Thoracic aorta endothelial cell (primary cell): ENCODE measurements around the gene CRABP1. TPM values are rescaled to one million over a fixed set of nuclear protein-coding genes. Genes with fewer than 3 reads are reported as not detected.

Experiments used
- small RNA-seq: library from RNA; depleted of rRNA; stranded (forward); fragments of <200 nt; gene quantifications from one replicate; pipeline ENCODE3, GENCODE V24; 2012
- total RNA-seq: library from RNA; depleted of rRNA; stranded (reverse); fragments of >200 nt; gene quantifications from 2 replicates; pipeline ENCODE4 v1.2.3, GENCODE V29; 2012

CRABP1 gene
- not detected in 2 replicates for total RNA-seq

GRCh38 chr15:78340231-78341056, at the start of gene CRABP1:
Gene CRABP1, plus strand, starts transcription at chr15:78340353. Its CDS starts 76 bp downstream, at chr15:78340429.

GRCh38 chr15:78299101-78299930, 40.8 kb upstream of the CRABP1 start, which contains the start of gene SKIC8:
Gene SKIC8, minus strand, starts transcription at chr15:78299609. Its CDS starts 3,923 bp downstream, at chr15:78295686.

Small RNA genes within 50 kb of the gene (small RNA-seq; reads per million reads assigned to genes)
- 0.35 reads per million for gene AC090607.5

Other genes starting within 250 kb of the CRABP1 start
- under 0.01 TPM in 1 of 2 replicates, not detected in the other for gene SH2D7, start 247.8 kb upstream of the CRABP1 start, total RNA-seq
- gene CIB2, start 208.9 kb upstream of the CRABP1 start, total RNA-seq = 1.4 and 1.9 TPM in 2 replicates
- gene IDH3A, start 191.0 kb upstream of the CRABP1 start, total RNA-seq = 68.5 and 80.3 TPM in 2 replicates
- gene ACSBG1, start 105.8 kb upstream of the CRABP1 start, total RNA-seq = 0.29 TPM in 1 of 2 replicates, not detected in the other
- gene DNAJA4, start 75.8 kb upstream of the CRABP1 start, total RNA-seq = 7.2 and 10.6 TPM in 2 replicates
- 73.8 and 75.7 TPM in 2 replicates for gene SKIC8, start 40.7 kb upstream of the CRABP1 start, total RNA-seq
- 55.1 and 62.2 TPM in 2 replicates for gene IREB2, start 97.9 kb downstream of the CRABP1 start, total RNA-seq
- gene HYKK, start 167.2 kb downstream of the CRABP1 start, total RNA-seq = 2.1 and 3.4 TPM in 2 replicates
- 449 and 528 TPM in 2 replicates for gene PSMA4, start 200.1 kb downstream of the CRABP1 start, total RNA-seq
- gene CHRNA5, start 225.2 kb downstream of the CRABP1 start, total RNA-seq = 15.2 and 19.1 TPM in 2 replicates